WTC11 (cell line): ENCODE data around the gene SLC47A1. TPM values are rescaled to one million over a fixed set of nuclear protein-coding genes. Genes with fewer than 3 reads are reported as not detected.

Source experiments
- ATAC-seq: fragments of 200-7000 bp; cut with Tn5 transposase; 2 replicates; pipeline ENCODE4 v1.10.0; 2021; ENCODE audit warnings: mild to moderate bottlenecking, moderate library complexity
- CTCF ChIA-PET: fragments of 300-600 bp; sonication (Branson Sonifier 250); formaldehyde crosslinking; loops from one replicate; lab custom pipeline; 2021; ENCODE audit warnings: antibody characterized with exemption; lab: Charles Lee
- POLR2A ChIA-PET: fragments of 350-600 bp; sonication (Branson Sonifier 250); formaldehyde crosslinking; loops from one replicate; lab custom pipeline; 2021; ENCODE audit warnings: antibody characterized with exemption; lab: Charles Lee
- DNase-seq: peaks from one replicate; pipeline ENCODE4 v3.0.0; 2021; ENCODE audit warnings: low spot score
- H3K27ac Mint-ChIP-seq: 2 replicates; pipeline ENCODE4 v1.8.0; 2021; ENCODE audit warnings: mixed read lengths
- H3K27me3 Mint-ChIP-seq: 2 replicates; pipeline ENCODE4 v1.8.0; 2021; ENCODE audit warnings: low read depth, mild to moderate bottlenecking, moderate library complexity, mixed read lengths
- H3K36me3 Mint-ChIP-seq: 2 replicates; pipeline ENCODE4 v1.8.0; 2021; ENCODE audit warnings: mixed read lengths
- H3K4me1 Mint-ChIP-seq: 2 replicates; pipeline ENCODE4 v1.8.0; 2022; ENCODE audit warnings: mixed read lengths
- H3K4me3 Mint-ChIP-seq: 2 replicates; pipeline ENCODE4 v1.8.0; 2021; ENCODE audit warnings: mild to moderate bottlenecking, moderate library complexity, mixed read lengths
- H3K9me3 Mint-ChIP-seq: 2 replicates; pipeline ENCODE4 v1.8.0; 2021; ENCODE audit warnings: mixed read lengths
- CDX4 ChIP-seq: fragments of 250-450 bp; sonication (Bioruptor Pico); IDR thresholded peaks from 2 replicates; pipeline ENCODE4 v1.9.0; 2021; ENCODE audit warnings: moderate library complexity, mild to moderate bottlenecking, inconsistent platforms, borderline replicate concordance
- E2F1 ChIP-seq: sonication (generic); formaldehyde crosslinking; IDR thresholded peaks from 2 replicates; pipeline ENCODE4 v1.8.0; 2022; ENCODE audit warnings: mild to moderate bottlenecking, missing genetic modification reagents
- ETV6 ChIP-seq: sonication (generic); formaldehyde crosslinking; IDR thresholded peaks from 2 replicates; pipeline ENCODE4 v1.8.1; 2022; ENCODE audit warnings: mild to moderate bottlenecking, missing genetic modification reagents
- FOXP4 ChIP-seq: sonication (generic); formaldehyde crosslinking; IDR thresholded peaks from 2 replicates; pipeline ENCODE4 v1.8.0; 2022; ENCODE audit warnings: mild to moderate bottlenecking, missing genetic modification reagents
- GABPB1 ChIP-seq: sonication (generic); formaldehyde crosslinking; IDR thresholded peaks from 2 replicates; pipeline ENCODE4 v1.8.1; 2023; ENCODE audit warnings: mild to moderate bottlenecking, missing genetic modification reagents
- GRHL2 ChIP-seq: fragments of 250-450 bp; sonication (Bioruptor Pico); IDR thresholded peaks from 2 replicates; pipeline ENCODE4 v1.8.0; 2022; ENCODE audit warnings: mild to moderate bottlenecking, moderate library complexity; ENCODE audit not compliant: insufficient replicate concordance, severe bottlenecking
- HMGA2 ChIP-seq: fragments of 250-450 bp; sonication (Bioruptor Pico); IDR thresholded peaks from 2 replicates; pipeline ENCODE4 v1.4.0; 2021; ENCODE audit warnings: mild to moderate bottlenecking, moderate library complexity
- JAZF1 ChIP-seq: fragments of 250-450 bp; sonication (Bioruptor Pico); IDR thresholded peaks from 2 replicates; pipeline ENCODE4 v1.9.0; 2021; ENCODE audit warnings: moderate library complexity, mild to moderate bottlenecking, inconsistent platforms
- MXD4 ChIP-seq: fragments of 250-450 bp; sonication (Bioruptor Pico); IDR thresholded peaks from 2 replicates; pipeline ENCODE4 v1.8.0; 2021; ENCODE audit warnings: mild to moderate bottlenecking, moderate library complexity, borderline replicate concordance
- RELA ChIP-seq: sonication (generic); formaldehyde crosslinking; IDR thresholded peaks from 2 replicates; pipeline ENCODE4 v1.8.1; 2022; ENCODE audit warnings: missing genetic modification reagents, mild to moderate bottlenecking, borderline replicate concordance
- TEAD1 ChIP-seq: sonication (generic); formaldehyde crosslinking; IDR thresholded peaks from 2 replicates; pipeline ENCODE4 v1.8.0; 2022; ENCODE audit warnings: mild to moderate bottlenecking, missing genetic modification reagents
- TEAD4 ChIP-seq: sonication (generic); formaldehyde crosslinking; IDR thresholded peaks from 2 replicates; pipeline ENCODE4 v1.8.0; 2022; ENCODE audit warnings: mild to moderate bottlenecking, missing genetic modification reagents
- USF2 ChIP-seq: sonication (generic); formaldehyde crosslinking; IDR thresholded peaks from 2 replicates; pipeline ENCODE4 v1.8.1; 2023; ENCODE audit warnings: mild to moderate bottlenecking, missing genetic modification reagents, moderate library complexity
- ZMAT4 ChIP-seq: fragments of 250-450 bp; sonication (Bioruptor Pico); IDR thresholded peaks from 2 replicates; pipeline ENCODE4 v1.9.0; 2021; ENCODE audit warnings: mild to moderate bottlenecking
- ZNF396 ChIP-seq: fragments of 250-450 bp; sonication (Bioruptor Pico); IDR thresholded peaks from 2 replicates; pipeline ENCODE4 v1.8.0; 2021; ENCODE audit warnings: mild to moderate bottlenecking, moderate library complexity, borderline replicate concordance
- ZNF512 ChIP-seq: sonication (generic); formaldehyde crosslinking; IDR thresholded peaks from 2 replicates; pipeline ENCODE4 v1.8.1; 2022; ENCODE audit warnings: missing genetic modification reagents, borderline replicate concordance
- total RNA-seq: library from RNA; stranded (reverse); gene quantifications from 3 replicates; pipeline ENCODE4 v1.2.3, GENCODE V29; 2021

The SLC47A1 gene
- total RNA-seq, 1 experiment from 2014 or later = 2.5 TPM

GRCh38 chr17:19590451-19590850 is 56.8 kb downstream of the SLC47A1 start:
- POLR2A ChIA-PET = no interaction called here

GRCh38 chr17:19590912-19591551 is 57.4 kb downstream of the SLC47A1 start:
- H3K27ac Mint-ChIP-seq = no peak overlapping the region
- ChIA-PET CTCF (interaction anchor here (1.1 to 1.8 kb wide), 6 partner anchors 11 to 176 kb away, joined by 3 to 9 read pairs (median 6); partner anchors contain the start of gene ALDH3A2), POLR2A (no interaction called here)
- H3K9me3 Mint-ChIP-seq = no peaks in the 10 kb centered on the region
- ATAC-seq (peak; percentile 83), DNase-seq (peak; percentile 34)
- H3K4me1 Mint-ChIP-seq = no peaks in the 10 kb centered on the region; the same call in 1 of the 2 replicates
- no peaks in the 10 kb centered on the region for H3K27me3 Mint-ChIP-seq
- no peak for TF ChIP-seq TEAD1 (CRISPR knock-in tag)
- TF ChIP-seq HMGA2 (CRISPR knock-in tag) = no peak
- TF ChIP-seq USF2 (CRISPR knock-in tag) = no peak
- no peak for TF ChIP-seq GRHL2 (CRISPR knock-in tag)
- no peak for TF ChIP-seq E2F1 (CRISPR knock-in tag)
- TF ChIP-seq JAZF1 (CRISPR knock-in tag) = no peak
- no peak for TF ChIP-seq GABPB1 (CRISPR knock-in tag)
- TF ChIP-seq ZNF396 (CRISPR knock-in tag) = no peak
- no peak for TF ChIP-seq TEAD4
- TF ChIP-seq ZMAT4 (CRISPR knock-in tag) = no peak
- TF ChIP-seq ETV6 (CRISPR knock-in tag) = no peak
- no peak for TF ChIP-seq ZNF512 (CRISPR knock-in tag)
- no peak for TF ChIP-seq RELA (CRISPR knock-in tag)
- H3K4me3 Mint-ChIP-seq = no peak overlapping the region
- H3K36me3 Mint-ChIP-seq = no peaks in the 10 kb centered on the region

More at GRCh38 chr17:19590451-19590850, 56.8 kb downstream of the SLC47A1 start:
- no peaks in the 10 kb centered on the region for H3K27me3 Mint-ChIP-seq
- H3K36me3 Mint-ChIP-seq = no peaks in the 10 kb centered on the region
- no peak overlapping the region for H3K4me3 Mint-ChIP-seq
- H3K9me3 Mint-ChIP-seq = no peaks in the 10 kb centered on the region
- DNase-seq = no peak
- TF ChIP-seq FOXP4 (CRISPR knock-in tag) = no peak
- TF ChIP-seq MXD4 (CRISPR knock-in tag) = no peak
- no peak for TF ChIP-seq TEAD1 (CRISPR knock-in tag)
- TF ChIP-seq CDX4 = no peak
- H3K27ac Mint-ChIP-seq = no peak overlapping the region
- CTCF ChIA-PET = interaction anchor here (1.1 to 1.8 kb wide), 6 partner anchors 11 to 177 kb away, joined by 3 to 9 read pairs (median 6); partner anchors contain the start of gene ALDH3A2
- no peaks in the 10 kb centered on the region; the same call in 1 of the 2 replicates for H3K4me1 Mint-ChIP-seq
- no peak for ATAC-seq
